ENCODE results near the gene FBF1.
"Not testable (repeated sequence)": the region's sequence is repeated elsewhere in the genome, so short reads cannot be mapped to it uniquely, and the experiment has no call there.

DNA sequence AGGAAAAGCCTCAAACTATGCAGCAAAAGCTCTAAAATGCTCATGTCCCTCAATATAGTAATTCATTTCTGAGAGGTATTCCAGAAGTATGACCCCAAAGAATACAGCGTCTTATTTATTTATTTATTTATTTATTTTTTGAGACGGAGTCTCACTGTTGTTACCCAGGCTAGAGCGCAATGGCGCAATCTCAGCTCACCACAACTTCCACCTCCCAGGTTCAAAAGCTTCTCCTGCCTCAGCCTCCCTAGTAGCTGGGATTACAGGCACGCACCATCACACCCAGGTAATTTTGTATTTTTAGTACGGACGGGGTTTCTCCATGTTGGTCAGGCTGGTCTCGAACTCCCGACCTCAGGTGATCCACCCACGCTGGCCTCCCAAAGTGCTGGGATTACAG is 28.2 kb upstream of the FBF1 start:
- TF ChIP-seq, protein P1, sequence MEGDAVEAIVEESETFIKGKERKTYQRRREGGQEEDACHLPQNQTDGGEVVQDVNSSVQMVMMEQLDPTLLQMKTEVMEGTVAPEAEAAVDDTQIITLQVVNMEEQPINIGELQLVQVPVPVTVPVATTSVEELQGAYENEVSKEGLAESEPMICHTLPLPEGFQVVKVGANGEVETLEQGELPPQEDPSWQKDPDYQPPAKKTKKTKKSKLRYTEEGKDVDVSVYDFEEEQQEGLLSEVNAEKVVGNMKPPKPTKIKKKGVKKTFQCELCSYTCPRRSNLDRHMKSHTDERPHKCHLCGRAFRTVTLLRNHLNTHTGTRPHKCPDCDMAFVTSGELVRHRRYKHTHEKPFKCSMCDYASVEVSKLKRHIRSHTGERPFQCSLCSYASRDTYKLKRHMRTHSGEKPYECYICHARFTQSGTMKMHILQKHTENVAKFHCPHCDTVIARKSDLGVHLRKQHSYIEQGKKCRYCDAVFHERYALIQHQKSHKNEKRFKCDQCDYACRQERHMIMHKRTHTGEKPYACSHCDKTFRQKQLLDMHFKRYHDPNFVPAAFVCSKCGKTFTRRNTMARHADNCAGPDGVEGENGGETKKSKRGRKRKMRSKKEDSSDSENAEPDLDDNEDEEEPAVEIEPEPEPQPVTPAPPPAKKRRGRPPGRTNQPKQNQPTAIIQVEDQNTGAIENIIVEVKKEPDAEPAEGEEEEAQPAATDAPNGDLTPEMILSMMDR (IDR thresholded peaks at IDR 0.05 in 4 of 5, conservative IDR thresholded peaks at IDR 0.05 in 1 of 5) = not testable (repeated sequence)
- not testable (repeated sequence) for TF ChIP-seq POLR2A (IDR thresholded peaks at IDR 0.05)
